Cardiac muscle cell (in vitro differentiated cells and primary cell): Measurements from ENCODE around the gene CCDC97. TPM values are rescaled to one million over a fixed set of nuclear protein-coding genes. Genes with fewer than 3 reads are reported as not detected.

ENCODE experiments used
- DNase-seq, 2 donors: peaks; one replicate each; pipeline versions ENCODE4 v3.0.0 to v3.0.0-alpha.2; 2010 to 2017; ENCODE audit warnings: low read depth in 1 of 2, low spot score in 1 of 2
- H3K27ac ChIP-seq: fragments of 200-600 bp; sonication (generic); 2 replicates; pipeline ENCODE4 v1.5.1; 2016
- H3K27me3 ChIP-seq: fragments of 200-600 bp; sonication (generic); 2 replicates; pipeline ENCODE4 v1.6.0; 2016; ENCODE audit warnings: control low read depth
- H3K36me3 ChIP-seq: fragments of 200-600 bp; sonication (generic); 2 replicates; pipeline ENCODE4 v1.5.1; 2016; ENCODE audit warnings: control low read depth
- H3K4me1 ChIP-seq: fragments of 200-600 bp; sonication (generic); 2 replicates; pipeline ENCODE4 v1.8.1; 2017; ENCODE audit warnings: low read depth, mild to moderate bottlenecking, mixed run types
- H3K4me3 ChIP-seq: fragments of 200-600 bp; sonication (generic); 2 replicates; pipeline ENCODE4 v1.5.1; 2016; ENCODE audit warnings: mild to moderate bottlenecking
- H3K9me3 ChIP-seq: fragments of 200-600 bp; sonication (generic); 2 replicates; pipeline ENCODE4 v1.5.1; 2017; ENCODE audit warnings: low read depth, mild to moderate bottlenecking, control low read depth
- CTCF ChIP-seq: IDR thresholded peaks from 2 replicates; pipeline ENCODE4 v1.5.1; 2012; ENCODE audit warnings: low read depth, mild to moderate bottlenecking, low read length
- polyA plus RNA-seq: library from polyadenylated mRNA; unstranded; fragments of >200 nt; fragmentation: Nextera tagmentation; extraction: Ambion mirVana; gene quantifications from 2 replicates; pipeline ENCODE4 v1.2.1, GENCODE V29; 2016
- total RNA-seq: library from RNA; depleted of rRNA; stranded (reverse); fragments of >200 nt; gene quantifications from 2 replicates; pipeline ENCODE4 v1.2.3, GENCODE V29; 2016

Gene CCDC97
- total and polyA plus RNA-seq, 2 experiments from 2014 or later, result 24.6 to 29.7 TPM

- Histone ChIP-seq H3K4me3 (no peak overlapping the region), H3K27ac (peak overlapping the region; percentile 76), H3K4me1 (peaks cover 9% of the 10 kb centered on the region), H3K9me3 (no peaks in the 10 kb centered on the region), H3K36me3 (peaks cover 54% of the 10 kb centered on the region), H3K27me3 (no peaks in the 10 kb centered on the region)
- TF ChIP-seq CTCF, result no peak
- DNase-seq, result no peak
These were observed 3.8 kb upstream of the CCDC97 start for GRCh38 chr19:41305927-41306793.

GRCh38 chr19:41307090-41307875, 2.7 kb upstream of the CCDC97 start:
- H3K4me3 ChIP-seq, result no peak overlapping the region
- no peaks in the 10 kb centered on the region for H3K9me3 ChIP-seq
- H3K27me3 ChIP-seq, result no peaks in the 10 kb centered on the region
- TF ChIP-seq CTCF, result no peak
- H3K4me1 ChIP-seq, result peaks cover 9% of the 10 kb centered on the region
- H3K27ac ChIP-seq, result peak overlapping the region; percentile 76
- DNase-seq, result no peak
- H3K36me3 ChIP-seq, result peaks cover 54% of the 10 kb centered on the region

GRCh38 chr19:41307954-41308449, 2.0 kb upstream of the CCDC97 start:
- peaks cover 46% of the 10 kb centered on the region for H3K36me3 ChIP-seq
- no peak for TF ChIP-seq CTCF
- no peaks in the 10 kb centered on the region for H3K9me3 ChIP-seq
- no peak for DNase-seq
- H3K27ac ChIP-seq, result peak overlapping the region; percentile 76
- no peak overlapping the region for H3K4me3 ChIP-seq
- H3K4me1 ChIP-seq, result peaks cover 9% of the 10 kb centered on the region
- no peaks in the 10 kb centered on the region for H3K27me3 ChIP-seq

- TF ChIP-seq CTCF, result peak; percentile 99
- H3K27me3 ChIP-seq, result no peaks in the 10 kb centered on the region
- no peaks in the 10 kb centered on the region for H3K9me3 ChIP-seq
- peak; percentile 91 to 94 for DNase-seq
- H3K27ac ChIP-seq, result peak overlapping the region; percentile 99
- H3K4me3 ChIP-seq, result no peak overlapping the region
- peaks cover 9% of the 10 kb centered on the region for H3K4me1 ChIP-seq
- H3K36me3 ChIP-seq, result peaks cover 46% of the 10 kb centered on the region
These were observed 1.4 kb upstream of the CCDC97 start for GRCh38 chr19:41308450-41309179.
